HepG2 (cell line): ENCODE measurements around the gene CXXC5. TPM values are rescaled to one million over a fixed set of nuclear protein-coding genes. Genes with fewer than 3 reads are reported as not detected.

Source experiments
- ATAC-seq: fragments of 200-7000 bp; cut with Tn5 transposase; 3 replicates; pipeline ENCODE4 v1.9.1; 2020; ENCODE audit warnings: mild to moderate bottlenecking, moderate library complexity
- BruUV-seq: library from RNA; stranded (reverse); fragments of 400-500 nt; replicated peaks from 2 replicates; lab custom pipeline; 2021; lab: Mats Ljungman, UMichigan
- CTCF ChIA-PET: fragments of 300-600 bp; formaldehyde crosslinking; extraction: SDS; loops from one replicate; lab custom pipeline; 2021; ENCODE audit warnings: low total read pairs, inconsistent platforms, low intra/inter-chr PET ratio; lab: Yijun Ruan, JAX
- POLR2A ChIA-PET: fragments of 350-600 bp; sonication (Branson Sonifier 250); formaldehyde crosslinking; loops from one replicate; lab custom pipeline; 2020; ENCODE audit warnings: antibody characterized with exemption, inconsistent platforms; lab: Yijun Ruan, JAX
- DNase-seq: peaks from one replicate; pipeline ENCODE4 v3.0.0-alpha.2; 2015; ENCODE audit warnings: low spot score
- FAIRE-seq: peaks from 3 replicates; lab custom pipeline; 2011; peaks lifted over from hg19 to GRCh38; lab: Jason Lieb, UNC
- H2AFZ ChIP-seq: one replicate; pipeline ENCODE4 v1.6.1; 2011; ENCODE audit warnings: low read length, inconsistent platforms
- H3K27ac ChIP-seq: fragments of 300-600 bp; 3 replicates; pipeline ENCODE4 v1.8.0; 2011; ENCODE audit warnings: mixed run types, mild to moderate bottlenecking, mixed read lengths, low read length, inconsistent platforms; ENCODE audit not compliant: insufficient read depth; ENCODE audit errors: extremely low read length
- H3K27me3 ChIP-seq, 2 experiments: fragments of 200-600 bp in 1 of 2; 2 replicates in 1 of 2; 3 replicates in 1 of 2; pipeline versions ENCODE4 v1.6.0 to v1.8.0; 2011; ENCODE audit warnings: low read length in 2 of 2, mild to moderate bottlenecking in 2 of 2, moderate library complexity in 2 of 2, inconsistent platforms in 1 of 2; ENCODE audit not compliant: insufficient read depth in 2 of 2, control insufficient read depth in 1 of 2
- H3K36me3 ChIP-seq, 2 experiments: fragments of 200-600 bp in 1 of 2; replicated peaks in 1 of 2; 2 replicates in 1 of 2; 3 replicates in 1 of 2; pipeline versions ENCODE4 v1.5.1 to v1.8.0; 2011; ENCODE audit warnings: low read length in 2 of 2, inconsistent platforms in 1 of 2; ENCODE audit not compliant: insufficient read depth in 2 of 2, control insufficient read depth in 1 of 2
- H3K4me1 ChIP-seq: 2 replicates; pipeline ENCODE4 v1.5.1; 2012; ENCODE audit warnings: low read length, inconsistent platforms; ENCODE audit not compliant: insufficient read depth
- H3K4me2 ChIP-seq: 2 replicates; pipeline ENCODE4 v1.6.0; 2011; ENCODE audit warnings: low read depth, low read length, inconsistent platforms
- H3K4me3 ChIP-seq, 3 experiments: fragments of 200-600 bp in 1 of 3; sonication (generic), shearing (Covaris generic) in 1 of 3; replicated peaks in 1 of 3; 2 replicates each; pipeline ENCODE4 v1.5.1; 2011 to 2016; ENCODE audit warnings: low read length in 3 of 3, inconsistent platforms in 2 of 3, low read depth in 2 of 3, mild to moderate bottlenecking in 2 of 3, control low read depth in 1 of 3, mixed read lengths in 1 of 3; ENCODE audit not compliant: insufficient read depth in 1 of 3
- H3K79me2 ChIP-seq: one replicate; pipeline ENCODE4 v1.6.1; 2011; ENCODE audit warnings: low read length, inconsistent platforms; ENCODE audit not compliant: insufficient read depth
- H3K9ac ChIP-seq: 2 replicates; pipeline ENCODE4 v1.6.0; 2011; ENCODE audit warnings: mild to moderate bottlenecking, low read depth, low read length, inconsistent platforms; ENCODE audit not compliant: insufficient read depth
- H3K9me3 ChIP-seq: 2 replicates; pipeline ENCODE4 v1.5.1; 2012; ENCODE audit warnings: mild to moderate bottlenecking, low read length
- H4K20me1 ChIP-seq: 2 replicates; pipeline ENCODE4 v1.6.0; 2011; ENCODE audit warnings: inconsistent platforms, mild to moderate bottlenecking, low read length, moderate library complexity; ENCODE audit not compliant: insufficient read depth
- EHMT2 ChIP-seq: fragments of 200-600 bp; sonication (generic); IDR thresholded peaks from 2 replicates; pipeline ENCODE4 v1.7.0; 2017; ENCODE audit warnings: antibody characterized with exemption, low read depth, low read length, borderline replicate concordance
- FOXO1 ChIP-seq: sonication (generic); formaldehyde crosslinking; IDR thresholded peaks from 2 replicates; pipeline ENCODE4 v1.4.0; 2020; ENCODE audit warnings: missing genetic modification reagents
- KDM1A ChIP-seq: IDR thresholded peaks from 2 replicates; pipeline ENCODE4 v1.6.1; 2016; ENCODE audit warnings: missing compliant biosample characterization
- KLF6 ChIP-seq: IDR thresholded peaks from 2 replicates; pipeline ENCODE4 v1.8.0; 2016; ENCODE audit warnings: missing biosample characterization, missing genetic modification reagents
- NCOA2 ChIP-seq: sonication (generic); formaldehyde crosslinking; IDR thresholded peaks from 2 replicates; pipeline ENCODE4 v1.8.0; 2022; ENCODE audit warnings: inconsistent platforms
- NFKB2 ChIP-seq: sonication (generic); formaldehyde crosslinking; IDR thresholded peaks from 2 replicates; pipeline ENCODE4 v1.4.0; 2020; ENCODE audit warnings: missing genetic modification reagents, borderline replicate concordance
- PHF21A ChIP-seq: sonication (generic); formaldehyde crosslinking; IDR thresholded peaks from 2 replicates; pipeline ENCODE4 v1.5.0; 2020; ENCODE audit warnings: mild to moderate bottlenecking, missing genetic modification reagents
- POGZ ChIP-seq: sonication (generic); formaldehyde crosslinking; IDR thresholded peaks from 2 replicates; pipeline ENCODE4 v1.4.0; 2020; ENCODE audit warnings: mild to moderate bottlenecking, missing genetic modification reagents
- RAD21 ChIP-seq: fragments of 450-650 bp; formaldehyde crosslinking; IDR thresholded peaks from 2 replicates; pipeline ENCODE4 v1.5.0; 2020; ENCODE audit warnings: mild to moderate bottlenecking
- RFX5 ChIP-seq: IDR thresholded peaks from 2 replicates; pipeline ENCODE4 v1.6.1; 2011; ENCODE audit warnings: low read depth, low read length, improper control_type of control experiment
- SMAD1 ChIP-seq: sonication (generic); formaldehyde crosslinking; IDR thresholded peaks from 2 replicates; pipeline ENCODE4 v1.4.0; 2020; ENCODE audit warnings: missing genetic modification reagents, low read depth, mild to moderate bottlenecking, borderline replicate concordance
- SOX13 ChIP-seq, 3 experiments: fragments of 450-650 bp in 1 of 3; sonication (generic) in 1 of 3; formaldehyde crosslinking in 1 of 3; IDR thresholded peaks in 2 of 3; conservative IDR thresholded peaks in 1 of 3; 2 replicates each; pipeline versions ENCODE4 v1.5.0 to v1.6.1; 2016 to 2020; ENCODE audit warnings: antibody characterized with exemption in 1 of 3, mild to moderate bottlenecking in 1 of 3, missing compliant biosample characterization in 1 of 3, missing genetic modification reagents in 1 of 3, moderate library complexity in 1 of 3
- SRF ChIP-seq: IDR thresholded peaks from 2 replicates; pipeline ENCODE4 v1.6.1; 2011; ENCODE audit warnings: mild to moderate bottlenecking, low read depth, low read length, moderate library complexity
- TAF1 ChIP-seq: sonication (generic); formaldehyde crosslinking; IDR thresholded peaks from 2 replicates; pipeline ENCODE4 v1.4.0; 2020; ENCODE audit warnings: missing genetic modification reagents
- TARDBP ChIP-seq: sonication (generic); formaldehyde crosslinking; IDR thresholded peaks from 2 replicates; pipeline ENCODE4 v1.8.0; 2022; ENCODE audit warnings: mild to moderate bottlenecking, missing genetic modification reagents
- TBX2 ChIP-seq: sonication (generic); formaldehyde crosslinking; IDR thresholded peaks from 2 replicates; pipeline ENCODE4 v1.5.0; 2020; ENCODE audit warnings: missing genetic modification reagents, mild to moderate bottlenecking, borderline replicate concordance
- TRIM24 ChIP-seq: sonication (generic); formaldehyde crosslinking; IDR thresholded peaks from 2 replicates; pipeline ENCODE4 v1.8.0; 2022; ENCODE audit warnings: mild to moderate bottlenecking, missing genetic modification reagents
- U2AF1 ChIP-seq: fragments of 200-400 bp; formaldehyde crosslinking; optimal IDR thresholded peaks from 2 replicates; pipeline ENCODE3; 2017; ENCODE audit warnings: mild to moderate bottlenecking, low read depth, low read length
- WIZ ChIP-seq: sonication (generic); formaldehyde crosslinking; IDR thresholded peaks from 2 replicates; pipeline ENCODE4 v1.5.1; 2020; ENCODE audit warnings: mild to moderate bottlenecking, missing genetic modification reagents
- ZBTB3 ChIP-seq: sonication (generic); formaldehyde crosslinking; IDR thresholded peaks from 2 replicates; pipeline ENCODE4 v1.4.0; 2020; ENCODE audit warnings: low read depth, mild to moderate bottlenecking, moderate library complexity, missing genetic modification reagents, borderline replicate concordance
- ZBTB7A ChIP-seq: sonication (generic); formaldehyde crosslinking; IDR thresholded peaks from 2 replicates; pipeline ENCODE4 v1.8.0; 2022; ENCODE audit warnings: mild to moderate bottlenecking, missing genetic modification reagents
- ZFP36L1 ChIP-seq: sonication (generic); formaldehyde crosslinking; IDR thresholded peaks from 2 replicates; pipeline ENCODE4 v1.8.0; 2022; ENCODE audit warnings: mild to moderate bottlenecking, missing genetic modification reagents, moderate library complexity
- ZNF644 ChIP-seq: IDR thresholded peaks from 2 replicates; pipeline ENCODE4 v1.6.1; 2016; ENCODE audit warnings: low read depth
- WGBS: methylation state at CpG from one replicate; pipeline ENCODE4 v1.1.6; 2017; ENCODE audit warnings: low lambda C conversion rate; 5-methylcytosine and 5-hydroxymethylcytosine counted together
- in situ Hi-C: cut with HindIII; loops from 2 replicates; pipeline ENCODE4 v1.10.0; 2017; ENCODE audit warnings: low pct_unique_long_range_greater_than_20kb; ENCODE audit not compliant: extremely low pct_ligation_motif_present
- intact Hi-C: fragments of 100-400 bp; cut with micrococcal nuclease; formaldehyde crosslinking; loops from one replicate; pipeline ENCODE4 v1.10.0; 2022; ENCODE audit not compliant: unreplicated experiment
- polyA plus RNA-seq, 8 experiments: library from polyadenylated mRNA; depleted of rRNA in 3 of 8; stranded (reverse) in 7 of 8; unstranded in 1 of 8; fragments of >200 nt; fragmentation: Illumina TruSeq in 4 of 8; extraction: Trizol in 4 of 8; gene quantifications; 2 replicates each; pipeline versions ENCODE4 v1.2.1 to v1.2.3, GENCODE V29; 2011 to 2016; ENCODE audit warnings: low read depth in 4 of 8, missing spikeins in 1 of 8, mixed read lengths in 1 of 8; ENCODE audit not compliant: insufficient read depth in 1 of 8
- total RNA-seq, 5 experiments: library from RNA; depleted of rRNA; stranded (reverse); fragments of >200 nt; fragmentation: Illumina TruSeq; extraction: Trizol; gene quantifications; 2 replicates each; pipeline ENCODE4 v1.2.3, GENCODE V29; 2016; ENCODE audit warnings: low read depth in 1 of 5
- TF ChIP-seq, protein P1 (sequence below): sonication (generic); formaldehyde crosslinking; IDR thresholded peaks from 2 replicates; pipeline ENCODE4 v1.5.0; 2020; ENCODE audit warnings: missing genetic modification reagents
- TF ChIP-seq, protein P2 (sequence below): sonication (generic); formaldehyde crosslinking; IDR thresholded peaks from 2 replicates; pipeline ENCODE4 v1.4.0; 2020; ENCODE audit warnings: missing genetic modification reagents

The CXXC5 gene
- total and polyA plus RNA-seq, 2 of the 13 experiments (the other 11 are each of a cell fraction or from before 2014, with no cell fraction given) = 32.3 to 33.0 TPM

DNA sequence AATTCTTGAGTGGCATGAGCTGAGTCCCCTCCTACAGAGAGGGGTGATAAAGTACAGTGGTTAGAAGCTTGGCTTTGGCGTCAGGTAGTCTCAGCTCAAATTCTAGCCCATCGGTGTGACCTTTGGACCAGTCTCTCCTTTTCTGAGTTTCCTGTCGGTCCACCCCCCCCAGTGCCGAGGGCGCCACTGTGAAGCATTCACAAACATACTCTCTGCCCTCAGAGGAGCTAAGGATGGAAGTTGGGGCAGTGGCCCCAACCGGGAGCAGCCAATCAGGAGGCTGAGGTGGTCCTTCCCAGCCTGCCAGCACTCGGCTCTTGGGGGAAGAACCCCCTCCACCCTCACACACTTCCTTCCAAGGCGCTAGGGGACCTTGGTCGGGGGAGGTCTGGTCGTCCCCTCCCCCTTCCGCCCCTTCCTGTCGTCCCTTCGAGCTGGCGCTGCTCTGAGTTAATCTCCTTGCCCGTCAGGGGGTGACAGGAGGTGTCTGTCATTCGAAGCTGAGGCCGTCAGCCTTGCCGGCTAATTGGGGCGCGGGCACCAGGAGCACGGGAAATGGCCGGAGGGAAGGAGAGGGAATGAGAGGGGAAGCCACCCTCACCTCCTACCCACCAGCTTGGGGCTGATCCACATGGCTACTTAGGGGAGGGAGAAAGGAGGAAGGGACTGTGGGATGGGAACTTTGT lies 53.0 kb downstream of the CXXC5 start:
- Histone ChIP-seq H3K9ac (peak overlapping the region; percentile 54), H4K20me1 (no peaks in the 10 kb centered on the region), H3K4me1 (peaks cover 78% of the 10 kb centered on the region), H3K9me3 (no peaks in the 10 kb centered on the region), H3K4me3 (peak overlapping the region; percentile 36 to 58 (median 37); a peak in 5 of 6 replicates), H3K27ac (peak overlapping the region; percentile 78), H2AFZ (no peak overlapping the region), H3K36me3 (no peaks in the 10 kb centered on the region), H3K4me2 (peak overlapping the region; percentile 86), H3K79me2 (no peaks in the 10 kb centered on the region), H3K27me3 (no peaks in the 10 kb centered on the region)
- in situ Hi-C loops (no loop called here), intact Hi-C loops (no loop called here)
- ChIA-PET CTCF (no interaction called here), POLR2A (interaction anchor here (0.7 to 4.6 kb wide), 26 partner anchors 8 to 198 kb away, joined by 3 to 77 read pairs (median 4); partner anchors contain the start of genes CXXC5 and UBE2D2)
- peak; percentile 98 for FAIRE-seq
- peak; percentile 91 for DNase-seq
- ATAC-seq = peak; percentile 53
- 2% methylated on average over 22 of the region's 22 CpGs for WGBS
- no TSS peak for BruUV-seq
- TF ChIP-seq RAD21 (CRISPR knock-in tag) = peak; percentile 48; the same call in 1 of the 2 replicates
- TF ChIP-seq PHF21A = peak; percentile 92
- TF ChIP-seq POGZ (CRISPR knock-in tag) = no peak
- no peak for TF ChIP-seq WIZ (CRISPR knock-in tag)
- peak; percentile 37; the same call in 1 of the 2 replicates for TF ChIP-seq ZFP36L1 (CRISPR knock-in tag)
- TF ChIP-seq SMAD1 (CRISPR knock-in tag) = 0 out of 2 replicates have a peak, but pooled peaks have one; percentile 38
- TF ChIP-seq SRF = 0 out of 2 replicates have a peak, but pooled peaks have one; percentile 6
- peak; percentile 18; the same call in 1 of the 2 replicates for TF ChIP-seq TAF1 (CRISPR knock-in tag)
- TF ChIP-seq FOXO1 = no peak
- peak; percentile 48; the same call in 1 of the 2 replicates for TF ChIP-seq NFKB2 (CRISPR knock-in tag)
- TF ChIP-seq KLF6 (CRISPR knock-in tag) = peak; percentile 79; the same call in 1 of the 2 replicates
- peak; percentile 65; the same call in 1 of the 2 replicates for TF ChIP-seq ZNF644 (CRISPR knock-in tag)
- no peak for TF ChIP-seq SOX13 (IDR thresholded peaks at IDR 0.05)
- peak in 1 of 2 experiments; percentile 41; a peak in 2 of 4 replicates for TF ChIP-seq SOX13 (CRISPR knock-in tag; conservative IDR thresholded peaks at IDR 0.05 in 1 of 2, IDR thresholded peaks at IDR 0.05 in 1 of 2)
- no peak for TF ChIP-seq KDM1A (CRISPR knock-in tag)
- TF ChIP-seq TBX2 = peak; percentile 89
- TF ChIP-seq TARDBP (CRISPR knock-in tag) = peak; percentile 85
- TF ChIP-seq ZBTB7A = 0 out of 2 replicates have a peak, but pooled peaks have one; percentile 79
- TF ChIP-seq EHMT2 = no peak
- TF ChIP-seq RFX5 = no peak
- TF ChIP-seq, protein P1, sequence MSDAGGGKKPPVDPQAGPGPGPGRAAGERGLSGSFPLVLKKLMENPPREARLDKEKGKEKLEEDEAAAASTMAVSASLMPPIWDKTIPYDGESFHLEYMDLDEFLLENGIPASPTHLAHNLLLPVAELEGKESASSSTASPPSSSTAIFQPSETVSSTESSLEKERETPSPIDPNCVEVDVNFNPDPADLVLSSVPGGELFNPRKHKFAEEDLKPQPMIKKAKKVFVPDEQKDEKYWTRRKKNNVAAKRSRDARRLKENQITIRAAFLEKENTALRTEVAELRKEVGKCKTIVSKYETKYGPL (CRISPR knock-in tag) = no peak
- TF ChIP-seq, protein P2, sequence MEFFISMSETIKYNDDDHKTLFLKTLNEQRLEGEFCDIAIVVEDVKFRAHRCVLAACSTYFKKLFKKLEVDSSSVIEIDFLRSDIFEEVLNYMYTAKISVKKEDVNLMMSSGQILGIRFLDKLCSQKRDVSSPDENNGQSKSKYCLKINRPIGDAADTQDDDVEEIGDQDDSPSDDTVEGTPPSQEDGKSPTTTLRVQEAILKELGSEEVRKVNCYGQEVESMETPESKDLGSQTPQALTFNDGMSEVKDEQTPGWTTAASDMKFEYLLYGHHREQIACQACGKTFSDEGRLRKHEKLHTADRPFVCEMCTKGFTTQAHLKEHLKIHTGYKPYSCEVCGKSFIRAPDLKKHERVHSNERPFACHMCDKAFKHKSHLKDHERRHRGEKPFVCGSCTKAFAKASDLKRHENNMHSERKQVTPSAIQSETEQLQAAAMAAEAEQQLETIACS (CRISPR knock-in tag) = no peak
- peak; percentile 80; the same call in 1 of the 2 replicates for TF ChIP-seq NCOA2
- TF ChIP-seq ZBTB3 = no peak
- TF ChIP-seq U2AF1 = peak; percentile 62
- TF ChIP-seq TRIM24 (CRISPR knock-in tag) = no peak
